GM12872 (cell line): ENCODE data around the gene TTLL12.

ENCODE experiments used
- TF ChIP-seq, protein P1 (sequence below): IDR thresholded peaks from 3 replicates; pipeline ENCODE4 v1.5.1; 2011; ENCODE audit warnings: low read depth, mild to moderate bottlenecking, low read length, moderate library complexity; ENCODE audit not compliant: insufficient read depth

The TTLL12 gene

DNA sequence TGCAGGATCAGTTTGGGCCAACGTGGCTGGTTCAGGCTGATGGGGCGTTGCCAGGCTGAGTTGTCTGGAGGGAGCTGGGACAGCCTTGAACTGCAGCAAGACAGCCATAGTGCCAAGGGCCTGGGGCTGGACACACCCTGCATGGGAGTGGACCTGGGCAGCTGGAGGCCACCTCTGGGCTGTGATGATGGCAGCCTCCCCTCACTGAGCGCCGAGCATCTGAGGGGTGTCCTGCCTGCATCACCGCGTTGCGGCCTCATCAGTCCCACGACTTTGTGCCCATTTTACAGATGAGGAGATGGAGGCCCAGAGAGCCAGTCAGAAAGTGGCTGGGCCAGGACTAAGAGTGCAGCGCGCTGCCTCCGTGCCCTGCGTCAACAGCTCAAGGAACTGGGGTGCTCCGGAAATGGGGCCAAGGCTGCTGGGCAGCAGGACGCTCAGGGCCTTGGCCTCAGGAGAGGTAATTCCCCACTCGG is 36.2 kb downstream of the TTLL12 start:
- TF ChIP-seq, protein P1, sequence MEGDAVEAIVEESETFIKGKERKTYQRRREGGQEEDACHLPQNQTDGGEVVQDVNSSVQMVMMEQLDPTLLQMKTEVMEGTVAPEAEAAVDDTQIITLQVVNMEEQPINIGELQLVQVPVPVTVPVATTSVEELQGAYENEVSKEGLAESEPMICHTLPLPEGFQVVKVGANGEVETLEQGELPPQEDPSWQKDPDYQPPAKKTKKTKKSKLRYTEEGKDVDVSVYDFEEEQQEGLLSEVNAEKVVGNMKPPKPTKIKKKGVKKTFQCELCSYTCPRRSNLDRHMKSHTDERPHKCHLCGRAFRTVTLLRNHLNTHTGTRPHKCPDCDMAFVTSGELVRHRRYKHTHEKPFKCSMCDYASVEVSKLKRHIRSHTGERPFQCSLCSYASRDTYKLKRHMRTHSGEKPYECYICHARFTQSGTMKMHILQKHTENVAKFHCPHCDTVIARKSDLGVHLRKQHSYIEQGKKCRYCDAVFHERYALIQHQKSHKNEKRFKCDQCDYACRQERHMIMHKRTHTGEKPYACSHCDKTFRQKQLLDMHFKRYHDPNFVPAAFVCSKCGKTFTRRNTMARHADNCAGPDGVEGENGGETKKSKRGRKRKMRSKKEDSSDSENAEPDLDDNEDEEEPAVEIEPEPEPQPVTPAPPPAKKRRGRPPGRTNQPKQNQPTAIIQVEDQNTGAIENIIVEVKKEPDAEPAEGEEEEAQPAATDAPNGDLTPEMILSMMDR = no peak

DNA sequence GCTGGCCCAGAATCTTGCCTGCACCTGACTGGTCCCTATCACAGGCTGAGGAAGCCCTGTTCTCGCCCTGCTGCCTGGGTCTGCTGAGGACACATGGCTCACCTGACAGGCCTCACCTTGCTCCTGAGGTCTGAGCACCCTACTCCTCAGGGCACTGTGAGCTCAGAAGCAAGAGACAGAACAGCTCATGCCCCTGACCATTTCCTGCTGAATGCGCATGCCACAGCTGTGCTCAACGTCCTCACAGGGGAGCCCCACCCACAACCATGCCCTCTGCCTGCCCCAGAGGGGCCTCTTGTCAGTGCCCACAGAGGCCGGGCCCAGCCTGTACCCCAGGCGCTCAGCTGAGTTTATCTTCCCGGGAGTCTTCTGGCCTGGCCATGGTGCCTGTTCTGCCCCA is 38.4 kb downstream of the TTLL12 start:
- TF ChIP-seq, protein P1 = no peak

DNA sequence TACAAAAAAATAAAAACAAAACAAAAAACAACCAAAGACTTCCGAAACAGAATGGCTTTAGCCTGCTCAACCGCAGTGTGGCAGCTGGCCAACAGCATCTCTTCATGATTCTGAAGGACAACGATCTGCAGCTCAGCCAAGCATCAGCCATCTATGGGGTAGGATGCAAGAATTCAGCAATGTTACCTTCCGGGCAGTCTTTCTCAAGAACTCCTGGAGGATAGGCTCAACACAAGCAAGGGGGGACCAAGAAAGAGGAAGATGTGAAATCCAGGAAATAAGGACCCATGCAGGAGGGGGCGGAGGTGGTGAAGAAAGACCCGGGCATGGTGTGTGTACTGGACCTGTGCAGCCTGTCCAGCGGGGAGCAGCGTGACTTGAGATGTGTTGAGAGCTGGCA is 39.1 kb downstream of the TTLL12 start:
- TF ChIP-seq, protein P1 = no peak

DNA sequence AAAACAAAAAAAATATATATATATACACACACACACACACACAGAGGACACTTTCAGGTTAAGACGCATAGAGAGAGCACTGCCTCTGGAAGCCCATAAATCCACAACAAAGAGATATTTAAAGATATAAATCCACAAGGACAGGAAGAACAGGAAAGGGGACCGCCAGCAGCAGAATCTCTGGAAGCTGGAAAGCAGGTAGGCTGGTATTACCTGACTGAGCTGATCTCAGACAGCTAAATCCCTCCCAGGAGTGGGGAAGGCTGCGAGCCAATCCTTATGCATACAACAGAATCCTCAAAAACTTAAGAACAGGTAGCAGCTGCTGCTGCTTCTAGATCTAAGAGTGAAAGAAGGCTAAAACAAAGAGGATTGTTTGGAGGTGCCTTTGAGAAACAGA is 42.0 kb downstream of the TTLL12 start:
- TF ChIP-seq, protein P1 = no peak

DNA sequence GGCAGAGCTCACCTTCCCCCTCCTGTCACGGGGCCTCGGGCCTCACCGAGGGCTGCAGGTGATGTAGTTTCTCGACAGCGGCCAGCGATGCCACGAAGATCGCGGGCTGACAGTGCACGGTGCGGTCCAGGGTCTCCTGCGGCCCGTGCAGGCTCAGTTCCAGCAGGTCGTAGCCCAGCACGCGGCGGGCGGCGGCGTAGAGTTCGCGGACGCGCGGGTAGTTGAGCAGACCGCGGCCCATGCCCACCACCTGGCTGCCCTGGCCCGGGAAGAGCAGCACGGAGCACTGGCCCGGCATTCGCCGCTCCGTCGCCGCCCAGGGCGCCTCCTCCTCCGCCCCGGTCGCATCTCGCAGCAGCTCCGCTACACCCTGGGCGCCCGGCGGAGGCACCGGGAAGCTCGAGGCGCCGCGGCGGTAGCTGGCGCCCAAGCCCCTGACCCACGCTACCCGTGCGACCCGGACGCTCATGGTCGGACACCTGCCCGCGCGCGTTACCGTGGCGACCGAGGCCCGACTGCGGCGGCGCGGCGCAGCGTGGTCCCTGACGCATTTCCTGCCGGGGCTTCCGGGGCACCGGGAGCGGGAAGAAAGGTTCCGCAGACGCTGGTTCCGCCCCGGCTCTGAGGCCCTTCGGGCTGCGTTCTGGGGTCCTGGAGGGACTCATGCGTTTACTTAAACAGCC is 43.9 kb downstream of the TTLL12 start, which contains the start of gene MCAT:
Gene MCAT, minus strand, starts transcription at position 519 of the 683 bp plus-strand sequence. Its CDS starts 50 bp downstream, at position 469.
- TF ChIP-seq, protein P1 = no peak

DNA sequence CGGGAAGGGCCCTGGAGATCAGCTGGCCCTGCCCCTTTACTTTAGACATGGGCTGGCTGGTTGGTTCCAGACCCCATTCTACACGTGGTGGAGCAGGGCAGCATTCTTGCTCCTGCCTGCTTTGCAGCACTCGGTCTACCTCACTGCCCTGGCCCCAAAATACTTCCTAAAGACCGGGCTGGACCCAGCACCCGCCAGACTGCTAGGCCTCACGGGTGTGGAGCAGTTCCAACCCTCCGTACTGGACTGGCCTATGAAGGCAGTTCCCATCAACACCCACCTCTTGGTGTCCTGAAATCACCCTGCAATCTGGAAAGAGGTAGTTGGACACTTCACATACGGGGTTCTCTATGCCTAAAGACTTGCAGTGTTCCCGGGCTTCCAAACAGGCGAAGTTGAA is 50.1 kb downstream of the TTLL12 start:
- TF ChIP-seq, protein P1 = no peak

DNA sequence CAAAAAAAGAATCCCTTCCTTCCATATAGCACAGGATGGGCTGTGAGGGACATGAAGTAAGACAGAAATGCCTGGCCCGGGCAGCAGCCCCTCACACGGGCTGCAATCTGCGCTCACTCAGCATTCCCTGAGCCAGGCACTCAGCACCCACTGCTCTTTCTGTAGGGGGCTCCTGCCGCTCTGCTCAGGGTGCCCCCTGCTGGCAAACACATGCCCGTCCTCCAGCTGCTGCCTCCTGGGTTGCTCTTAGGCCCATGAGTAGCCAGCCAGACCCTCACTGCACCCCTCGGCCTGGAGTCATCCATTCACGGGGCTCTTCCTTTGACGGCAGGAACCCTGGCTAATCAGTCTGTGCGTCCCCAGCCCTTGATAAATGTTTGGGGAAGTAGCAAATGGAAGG is 50.7 kb downstream of the TTLL12 start:
- TF ChIP-seq, protein P1 = peak; percentile 92
